Measurements from ENCODE around the gene NCDN. TPM values are rescaled to one million over a fixed set of nuclear protein-coding genes. Genes with fewer than 3 reads are reported as not detected.

Gene NCDN
- total RNA-seq, 4 donors from 2014 or later: 10.1 to 13.7 (median 12.1) TPM

DNA sequence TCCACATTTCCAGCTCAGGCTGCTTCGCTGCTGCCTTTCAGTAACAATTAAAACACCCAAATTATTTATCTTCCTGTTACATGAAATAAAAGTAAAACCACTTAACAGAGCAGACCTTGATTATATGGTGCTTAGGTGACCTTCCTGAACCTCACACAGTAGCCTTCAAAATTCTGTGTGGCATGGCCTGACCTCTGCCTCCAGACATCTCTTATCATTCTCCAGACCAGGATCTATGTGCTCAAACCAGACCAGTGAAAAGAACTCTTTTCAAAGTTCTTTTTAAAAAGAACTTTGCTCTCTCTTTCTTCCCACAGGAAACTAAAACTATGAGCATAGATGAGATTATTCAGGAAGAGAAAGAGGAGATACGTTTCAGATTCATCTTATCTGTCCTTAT lies 38.2 kb upstream of the NCDN start:
- H3K36me3 ChIP-seq: no peaks in the 10 kb centered on the region
- H3K9me3 ChIP-seq: peaks cover 0 to 11% (median 6%) of the 10 kb centered on the region in 3 donors
- H3K27ac ChIP-seq: no peak overlapping the region
- intact Hi-C loops (cut with DNase I): no loop called here
- no peak overlapping the region for H3K4me3 ChIP-seq
- no peak for TF ChIP-seq POLR2A (IDR thresholded peaks at IDR 0.05)
- TF ChIP-seq CTCF (IDR thresholded peaks at IDR 0.05): no peak
- WGBS, 2 donors: 81 to 88% methylated on average over 2 of the region's 2 CpGs
- DNase-seq: no peak
- H3K4me1 ChIP-seq: peaks cover 0 to 19% (median 0%) of the 10 kb centered on the region in 3 donors
- no peaks in the 10 kb centered on the region for H3K27me3 ChIP-seq

DNA sequence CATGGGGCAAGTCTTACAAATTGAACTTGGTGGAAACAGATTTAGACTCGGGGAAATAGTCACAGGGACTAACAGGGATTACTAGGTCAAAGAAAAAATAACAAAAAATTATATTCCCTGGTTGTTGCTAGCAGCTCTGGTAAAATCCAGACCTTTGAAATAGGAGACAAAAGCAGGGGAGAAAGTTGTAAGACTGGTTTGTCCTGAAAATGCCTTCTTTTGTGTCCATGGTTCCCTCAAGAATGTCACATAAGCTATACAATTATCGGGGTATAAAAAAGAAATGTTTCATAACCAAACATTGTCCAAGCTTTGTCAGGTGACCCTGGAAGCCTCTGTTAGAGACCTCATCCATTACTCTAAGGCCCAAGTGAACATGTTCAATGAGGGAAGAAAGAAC lies 33.5 kb upstream of the NCDN start:
- DNase-seq: no peak

GRCh38 chr1:35530168-35530567 lies 27.4 kb upstream of the NCDN start:
- no peak overlapping the region for H3K27ac ChIP-seq
- H3K27me3 ChIP-seq: no peaks in the 10 kb centered on the region
- TF ChIP-seq CTCF (IDR thresholded peaks at IDR 0.05) (no peak), POLR2A (IDR thresholded peaks at IDR 0.05) (no peak)
- H3K36me3 ChIP-seq: peaks cover 0 to 44% (median 8%) of the 10 kb centered on the region in 3 donors
- H3K4me1 ChIP-seq: no peaks in the 10 kb centered on the region
- no peak overlapping the region for H3K4me3 ChIP-seq
- DNase-seq: no peak
- no peaks in the 10 kb centered on the region for H3K9me3 ChIP-seq
- WGBS, 2 donors: 73 to 77% methylated on average over 5 of the region's 5 CpGs
- intact Hi-C loops (cut with DNase I): no loop called here

More for the DNA sequence above, 33.5 kb upstream of the NCDN start:
- 23 to 46% methylated on average over 2 of the region's 2 CpGs for WGBS, 2 donors
- Histone ChIP-seq H3K27me3 (no peaks in the 10 kb centered on the region), H3K9me3 (no peaks in the 10 kb centered on the region), H3K36me3 (no peaks in the 10 kb centered on the region), H3K4me3 (no peak overlapping the region), H3K27ac (peak overlapping the region in 3 of 4 donors; percentile 15 to 34 (median 22)), H3K4me1 (peaks cover 0 to 26% (median 0%) of the 10 kb centered on the region in 3 donors)
- no peak for TF ChIP-seq CTCF (IDR thresholded peaks at IDR 0.05)
- no peak for TF ChIP-seq POLR2A (IDR thresholded peaks at IDR 0.05)
- intact Hi-C loops (cut with DNase I): no loop called here

- no peaks in the 10 kb centered on the region for H3K4me1 ChIP-seq
- no peak overlapping the region for H3K4me3 ChIP-seq
- no peak for DNase-seq
- no peaks in the 10 kb centered on the region for H3K27me3 ChIP-seq
- H3K27ac ChIP-seq: no peak overlapping the region
- H3K9me3 ChIP-seq: no peaks in the 10 kb centered on the region
- intact Hi-C loops (cut with DNase I): no loop called here
- peaks cover 0 to 44% (median 8%) of the 10 kb centered on the region in 3 donors for H3K36me3 ChIP-seq
- TF ChIP-seq POLR2A (IDR thresholded peaks at IDR 0.05) (no peak), CTCF (IDR thresholded peaks at IDR 0.05) (no peak)
- WGBS, 2 donors: 100% methylated on average over 2 of the region's 2 CpGs
Observed at GRCh38 chr1:35530946-35531345, 26.7 kb upstream of the NCDN start.

DNA sequence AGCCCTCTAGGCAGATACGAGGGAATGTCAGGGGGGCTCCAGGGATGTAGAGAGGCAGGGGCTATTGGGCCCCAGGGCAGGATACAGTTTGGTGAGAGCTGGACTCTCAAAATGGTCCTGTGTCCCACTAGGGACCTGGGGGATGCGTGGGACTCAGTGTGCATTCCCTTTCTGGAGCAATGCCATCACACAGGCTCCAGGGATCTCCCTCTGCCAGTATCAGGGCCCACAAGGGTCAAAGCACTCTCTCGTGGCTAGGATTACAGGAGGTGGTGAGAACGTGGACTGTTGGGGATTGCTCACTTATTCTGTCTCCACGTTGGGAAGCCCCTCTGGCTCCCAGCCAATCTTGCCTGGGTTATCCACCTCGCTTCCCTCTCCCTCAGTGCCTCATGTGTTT lies 26.2 kb upstream of the NCDN start:
- H3K9me3 ChIP-seq: no peaks in the 10 kb centered on the region
- H3K4me3 ChIP-seq: no peak overlapping the region
- TF ChIP-seq CTCF (IDR thresholded peaks at IDR 0.05) (no peak), POLR2A (IDR thresholded peaks at IDR 0.05) (no peak)
- intact Hi-C loops (cut with DNase I): no loop called here
- peaks cover 0 to 44% (median 8%) of the 10 kb centered on the region in 3 donors for H3K36me3 ChIP-seq
- H3K27me3 ChIP-seq: no peaks in the 10 kb centered on the region
- WGBS, 2 donors: 67 to 76% methylated on average over 3 to 4 of the region's 6 CpGs
- DNase-seq: no peak
- no peak overlapping the region for H3K27ac ChIP-seq
- peaks cover 0 to under 1% (median 0%) of the 10 kb centered on the region in 3 donors for H3K4me1 ChIP-seq
